NK-92 treated with Interleukin-12 subunit alpha and Interleukin-12 subunit beta, amount 100 ng/mL, for 24 hours (cell line): ENCODE results near the gene POLR2I.
"Not testable (repeated sequence)": the region's sequence is repeated elsewhere in the genome, so short reads cannot be mapped to it uniquely, and the experiment has no call there.

Source experiments
- DNase-seq: peaks from one replicate; lab custom pipeline; 2025; lab: John Stamatoyannopoulos, UW

The POLR2I gene

GRCh38 chr19:36100476-36100875 is 14.2 kb downstream of the POLR2I start:
- DNase-seq = no peak

- DNase-seq = no peak
Measured at GRCh38 chr19:36099166-36099785, 15.4 kb downstream of the POLR2I start.

GRCh38 chr19:36097036-36097435 is 17.6 kb downstream of the POLR2I start:
- DNase-seq = no peak

DNA sequence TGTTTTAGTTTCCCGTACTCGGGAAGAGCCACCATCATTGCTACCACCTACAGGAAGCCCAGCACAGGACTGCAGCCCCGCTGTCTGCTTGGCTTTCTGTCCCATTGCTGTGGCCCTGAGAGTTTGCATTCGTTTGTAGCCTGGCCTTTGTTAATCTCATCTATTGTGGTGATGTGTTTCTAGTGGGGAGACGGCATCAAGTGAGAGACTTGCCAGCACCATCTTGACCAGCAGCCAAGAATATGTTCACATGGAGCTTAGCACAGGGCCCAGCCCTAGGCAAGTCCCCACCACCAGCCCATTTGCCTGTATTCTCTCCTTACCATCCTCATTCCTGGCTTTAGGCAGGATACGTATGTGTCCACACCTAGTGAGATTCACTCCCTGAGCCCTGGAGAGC is 21.0 kb downstream of the POLR2I start:
- no peak for DNase-seq

DNA sequence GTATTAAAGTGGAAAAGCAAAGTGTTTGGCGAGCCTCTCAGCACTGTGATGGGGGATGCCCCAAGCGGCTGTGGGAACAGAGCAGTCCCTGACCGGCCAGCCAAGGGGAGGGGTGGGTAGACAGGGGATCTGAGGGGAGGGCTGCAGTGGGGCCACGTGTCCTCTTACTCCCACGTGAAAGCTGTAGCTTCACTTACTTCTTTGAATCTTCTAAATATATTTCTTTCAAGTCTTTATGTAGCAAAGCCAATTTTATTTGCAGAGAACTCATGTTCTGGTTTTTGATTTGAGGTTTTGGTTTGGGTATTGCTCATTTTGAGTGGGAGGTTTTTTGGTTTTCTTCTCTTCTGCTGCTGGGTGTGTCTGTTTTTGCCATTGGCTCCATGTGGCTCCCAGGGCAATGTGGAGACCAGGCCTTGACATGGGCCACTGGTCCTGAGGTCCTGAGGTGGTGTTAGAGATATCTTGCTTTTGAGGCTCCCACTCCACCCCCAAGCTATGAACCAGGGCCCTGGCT is 21.5 kb downstream of the POLR2I start:
- DNase-seq = no peak

GRCh38 chr19:36092566-36092965 is 22.1 kb downstream of the POLR2I start:
- DNase-seq = no peak

GRCh38 chr19:36090910-36091695 is 23.6 kb downstream of the POLR2I start:
- no peak for DNase-seq

GRCh38 chr19:36089847-36090246 is 24.8 kb downstream of the POLR2I start:
- no peak for DNase-seq

- no peak for DNase-seq
Measured at GRCh38 chr19:36086326-36086725, 28.3 kb downstream of the POLR2I start.

DNA sequence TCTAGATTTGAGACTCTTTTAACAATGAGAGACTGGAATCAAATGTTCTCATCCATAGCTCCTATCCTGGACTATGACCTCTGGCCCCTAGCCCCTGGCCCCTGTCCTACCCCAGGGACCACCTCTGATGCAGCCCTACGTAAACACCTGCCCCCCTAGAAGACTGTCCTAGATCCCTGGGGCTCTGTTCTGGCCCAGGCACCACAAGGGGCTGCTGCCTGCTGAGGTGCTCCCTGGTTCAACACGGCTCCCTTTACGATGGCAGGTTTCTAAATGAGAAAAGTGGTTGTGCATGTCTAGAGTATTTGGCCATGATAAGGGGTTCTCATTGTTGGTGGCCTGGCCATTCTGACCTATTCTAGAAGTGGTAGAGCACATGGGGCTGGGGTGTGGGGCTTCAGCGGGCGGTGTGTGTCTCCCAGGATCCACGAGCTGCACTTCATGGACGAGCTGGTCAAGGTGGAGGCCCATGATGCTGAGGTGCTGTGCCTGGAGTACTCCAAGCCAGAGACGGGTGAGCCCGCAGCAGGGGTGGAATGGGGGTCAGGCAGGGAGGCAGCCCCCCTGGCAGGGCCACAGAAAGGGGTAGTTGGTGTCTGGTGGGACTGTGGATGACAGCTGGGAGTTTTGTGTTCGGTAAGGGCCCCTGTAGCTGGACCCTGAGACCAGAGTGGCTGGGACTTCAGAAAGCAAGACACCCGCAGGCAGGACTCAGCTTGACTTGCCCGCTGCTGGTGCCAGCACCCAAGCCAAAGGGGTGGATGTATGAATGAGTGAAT is 30.3 kb downstream of the POLR2I start:
- DNase-seq = no peak

DNA sequence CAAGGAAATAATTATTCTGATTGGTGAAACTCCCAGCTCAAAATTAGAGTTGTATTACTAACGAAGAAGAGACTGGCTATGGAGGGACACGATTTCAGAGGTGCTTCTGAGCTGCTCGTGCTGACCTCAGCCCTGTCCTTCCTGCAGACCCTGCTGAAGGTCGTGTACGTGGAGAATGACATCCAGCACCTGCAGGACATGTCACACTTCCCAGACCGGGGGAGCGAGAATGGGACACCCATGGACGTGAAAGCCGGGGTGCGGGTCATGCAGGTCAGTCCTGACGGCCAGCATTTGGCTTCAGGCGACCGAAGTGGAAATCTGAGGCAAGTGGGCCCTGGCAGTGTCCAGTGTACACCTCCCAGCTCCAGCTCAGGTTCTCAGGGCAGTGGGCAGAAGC is 31.8 kb downstream of the POLR2I start:
- no peak for DNase-seq

GRCh38 chr19:36081894-36082293 is 32.8 kb downstream of the POLR2I start:
- no peak for DNase-seq

DNA sequence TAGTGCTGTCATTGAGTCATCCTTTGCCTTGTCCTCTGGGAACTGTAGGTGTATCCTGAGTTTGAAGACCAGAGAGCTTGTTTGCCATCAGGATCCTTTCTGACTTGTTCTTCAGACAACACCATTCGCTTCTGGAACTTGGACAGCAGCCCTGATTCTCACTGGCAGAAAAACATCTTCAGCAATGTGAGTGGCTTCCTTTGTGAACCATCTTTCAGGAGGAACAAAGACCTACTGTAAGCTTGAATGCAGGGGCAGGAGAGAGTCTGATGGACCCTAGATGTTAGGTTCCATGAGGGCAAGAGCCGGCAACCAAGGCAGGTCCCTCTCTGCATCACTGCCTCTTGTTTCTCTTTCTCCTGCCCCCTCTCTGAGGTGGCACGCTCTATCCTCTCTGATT is 33.3 kb downstream of the POLR2I start:
- no peak for DNase-seq

- no peak for DNase-seq
Measured at GRCh38 chr19:36079389-36079945, 35.2 kb downstream of the POLR2I start.

GRCh38 chr19:36073121-36073876 is 41.4 kb downstream of the POLR2I start:
- DNase-seq = no peak

DNA sequence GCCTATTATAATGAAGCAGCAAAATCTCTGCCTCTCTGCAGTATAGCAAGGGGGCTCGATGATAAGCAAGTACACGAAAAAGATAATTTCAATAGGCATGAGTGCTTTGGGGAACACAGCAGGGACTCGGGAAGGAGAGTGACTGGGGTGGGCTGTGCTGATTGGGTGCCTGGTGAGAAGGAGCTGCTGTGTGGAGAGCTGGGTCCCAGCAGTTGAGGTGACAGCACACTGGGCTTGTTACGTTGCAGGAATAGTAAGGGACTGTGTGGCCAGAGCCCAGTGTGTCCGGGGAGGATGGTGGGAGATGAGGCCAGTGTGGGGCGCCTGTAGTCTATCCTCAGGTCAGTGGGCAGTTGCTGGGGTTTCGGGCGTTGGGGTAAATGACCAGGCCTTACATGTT is 42.6 kb downstream of the POLR2I start:
- no peak for DNase-seq

DNA sequence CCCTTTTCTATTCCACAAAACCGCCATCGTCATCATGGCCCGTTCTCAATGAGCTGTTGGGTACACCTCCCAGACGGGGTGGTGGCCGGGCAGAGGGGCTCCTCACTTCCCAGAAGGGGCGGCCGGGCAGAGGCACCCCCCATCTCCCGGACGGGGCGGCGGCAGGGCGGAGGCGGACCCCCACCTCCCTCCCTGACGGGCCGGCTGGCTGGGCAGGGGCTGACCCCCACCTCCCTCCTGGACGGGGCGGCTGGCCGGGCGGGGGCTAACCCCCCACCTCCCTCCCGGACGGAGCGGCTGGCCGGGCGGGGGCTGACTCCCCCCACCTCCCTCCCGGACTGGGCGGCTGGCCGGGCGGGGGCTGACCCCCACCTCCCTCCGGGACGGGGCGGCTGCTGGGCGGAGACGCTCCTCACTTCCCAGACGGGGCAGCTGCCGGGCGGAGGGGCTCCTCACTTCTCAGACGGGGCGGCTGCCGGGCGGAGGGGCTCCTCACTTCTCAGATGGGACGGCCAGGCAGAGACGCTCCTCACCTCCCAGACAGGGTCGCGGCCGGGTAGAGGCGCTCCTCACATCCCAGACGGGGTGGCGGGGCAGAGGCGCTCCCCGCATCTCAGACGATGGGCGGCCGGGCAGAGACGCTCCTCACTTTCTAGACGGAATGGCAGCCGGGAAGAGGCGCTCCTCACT is 45.7 kb downstream of the POLR2I start:
- DNase-seq = not testable (repeated sequence)

GRCh38 chr19:36067681-36068080 is 47.0 kb downstream of the POLR2I start:
- no peak for DNase-seq

- no peak for DNase-seq
Measured at GRCh38 chr19:36064826-36065225, 49.8 kb downstream of the POLR2I start.
